GM18502 (cell line): Measurements from ENCODE around the gene HNRNPA2B1.

Experiments used
- ATAC-seq: cut with Tn5 transposase; IDR thresholded peaks from one replicate; pipeline ENCODE4 v1.9.1; 2021; ENCODE audit warnings: mild to moderate bottlenecking; ENCODE audit not compliant: unreplicated experiment, poor library complexity

Gene HNRNPA2B1

GRCh38 chr7:26200444-26201246 lies at the start of gene HNRNPA2B1:
TSS of gene HNRNPA2B1 (minus strand) at chr7:26200746. CDS start at chr7:26200577, 169 bp downstream.
- peak; percentile 63 for ATAC-seq

GRCh38 chr7:26250239-26250638 lies 49.7 kb upstream of the HNRNPA2B1 start:
- ATAC-seq = no peak

GRCh38 chr7:26245150-26245549 lies 44.6 kb upstream of the HNRNPA2B1 start:
- ATAC-seq = no peak

GRCh38 chr7:26238032-26238431 lies 37.5 kb upstream of the HNRNPA2B1 start:
- ATAC-seq = no peak

- ATAC-seq = no peak
These were observed 36.7 kb upstream of the HNRNPA2B1 start for GRCh38 chr7:26237035-26237807.

- no peak for ATAC-seq
These were observed 33.5 kb upstream of the HNRNPA2B1 start for GRCh38 chr7:26233902-26234511.

- ATAC-seq = no peak
These were observed 27.4 kb upstream of the HNRNPA2B1 start for GRCh38 chr7:26227987-26228386.

- no peak for ATAC-seq
These were observed 23.8 kb upstream of the HNRNPA2B1 start for GRCh38 chr7:26224359-26224758.

GRCh38 chr7:26216049-26216448 lies 15.5 kb upstream of the HNRNPA2B1 start:
- no peak for ATAC-seq

GRCh38 chr7:26213807-26214515 lies 13.4 kb upstream of the HNRNPA2B1 start:
- ATAC-seq = no peak

GRCh38 chr7:26212921-26213718 lies 12.6 kb upstream of the HNRNPA2B1 start:
- no peak for ATAC-seq

GRCh38 chr7:26208040-26208439 lies 7.5 kb upstream of the HNRNPA2B1 start:
- no peak for ATAC-seq

- ATAC-seq = no peak
These were observed 2.5 kb upstream of the HNRNPA2B1 start for GRCh38 chr7:26203016-26203415.

- ATAC-seq = no peak
These were observed 1.8 kb upstream of the HNRNPA2B1 start for GRCh38 chr7:26202019-26202990.

GRCh38 chr7:26201247-26202018 lies 887 bp upstream of the HNRNPA2B1 start, which contains the start of gene CBX3:
TSS of gene CBX3 (plus strand) at chr7:26201745. CDS start at chr7:26202999, 1,254 bp downstream.
- ATAC-seq = peak; percentile 50

- ATAC-seq = no peak
These were observed 505 bp downstream of the HNRNPA2B1 start for GRCh38 chr7:26200038-26200443.

GRCh38 chr7:26199301-26200037 lies 1.1 kb downstream of the HNRNPA2B1 start:
- ATAC-seq = no peak
